Natural killer cell (primary cell): ENCODE data around the gene FAAP24. TPM values are rescaled to one million over a fixed set of nuclear protein-coding genes. Genes with fewer than 3 reads are reported as not detected.
"Not testable (repeated sequence)": the region's sequence is repeated elsewhere in the genome, so short reads cannot be mapped to it uniquely, and the experiment has no call there.

Source experiments
- ATAC-seq, 3 donors: fragments of 150-1000 bp in 2 of 3; fragments of 200-7000 bp in 1 of 3; cut with Tn5 transposase; 1 replicate in 1 of 3; 2 replicates in 2 of 3; pipeline ENCODE4 v1.10.0; 2021; ENCODE audit warnings: mild to moderate bottlenecking in 2 of 3, moderate library complexity in 2 of 3
- DNase-seq, 2 donors: peaks; one replicate each; pipeline versions ENCODE4 v3.0.0 to v3.0.0-alpha.2; 2013 to 2021; ENCODE audit warnings: mixed read lengths in 1 of 2
- H3K27ac ChIP-seq: one replicate; pipeline ENCODE4 v1.5.1; 2013; ENCODE audit warnings: mild to moderate bottlenecking, low read length
- H3K27me3 ChIP-seq: one replicate; pipeline ENCODE4 v1.6.1; 2013; ENCODE audit warnings: low read length; ENCODE audit not compliant: control insufficient read depth, insufficient read depth
- H3K36me3 ChIP-seq: one replicate; pipeline ENCODE4 v1.6.1; 2013; ENCODE audit warnings: low read length; ENCODE audit not compliant: control insufficient read depth, insufficient read depth
- H3K4me1 ChIP-seq: one replicate; pipeline ENCODE4 v1.6.1; 2013; ENCODE audit warnings: low read length; ENCODE audit not compliant: control insufficient read depth, insufficient read depth
- H3K4me3 ChIP-seq: one replicate; pipeline ENCODE4 v1.5.1; 2013; ENCODE audit warnings: low read length
- H3K9me3 ChIP-seq: one replicate; pipeline ENCODE4 v1.6.1; 2013; ENCODE audit warnings: low read length; ENCODE audit not compliant: control insufficient read depth, insufficient read depth
- H3K27ac Mint-ChIP-seq, 2 donors: one replicate each; pipeline ENCODE4 v1.8.0; 2022; ENCODE audit warnings: mild to moderate bottlenecking in 2 of 2, mixed read lengths in 2 of 2, moderate library complexity in 1 of 2
- H3K27me3 Mint-ChIP-seq, 2 donors: one replicate each; pipeline ENCODE4 v1.8.0; 2022; ENCODE audit warnings: low read depth in 2 of 2, mixed read lengths in 2 of 2
- H3K36me3 Mint-ChIP-seq: one replicate; pipeline ENCODE4 v1.8.0; 2022; ENCODE audit warnings: mixed read lengths
- H3K4me1 Mint-ChIP-seq, 2 donors: one replicate each; pipeline ENCODE4 v1.8.0; 2022; ENCODE audit warnings: mixed read lengths in 2 of 2
- H3K4me3 Mint-ChIP-seq: one replicate; pipeline ENCODE4 v1.8.0; 2022; ENCODE audit warnings: mild to moderate bottlenecking, moderate library complexity, mixed read lengths
- H3K9me3 Mint-ChIP-seq, 2 donors: one replicate each; pipeline ENCODE4 v1.8.0; 2022; ENCODE audit warnings: mixed read lengths in 2 of 2
- CTCF ChIP-seq: fragments of 200-600 bp; IDR thresholded peaks from one replicate; pipeline ENCODE4 v1.8.0; 2022; ENCODE audit warnings: antibody characterized with exemption
- WGBS: methylation state at CpG from one replicate; pipeline ENCODE4 v1.1.7; 2013; ENCODE audit warnings: missing lambda C conversion rate; ENCODE audit not compliant: insufficient coverage; 5-methylcytosine and 5-hydroxymethylcytosine counted together
- intact Hi-C: fragments of 100-400 bp; cut with micrococcal nuclease; formaldehyde crosslinking; loops from one replicate; pipeline ENCODE4 v1.14.2; 2022
- total RNA-seq, 4 donors: library from RNA; stranded (reverse); fragments of 120-200 nt in 1 of 4; gene quantifications; one replicate each; pipeline versions ENCODE4 v1.2.3 to v1.2.4, GENCODE V29; 2013 to 2022

Gene FAAP24
- total RNA-seq, 3 donors from 2014 or later (not counting 1 experiment from before 2014, with no cell fraction given): 1.8 to 4.1 (median 2.3) TPM

DNA sequence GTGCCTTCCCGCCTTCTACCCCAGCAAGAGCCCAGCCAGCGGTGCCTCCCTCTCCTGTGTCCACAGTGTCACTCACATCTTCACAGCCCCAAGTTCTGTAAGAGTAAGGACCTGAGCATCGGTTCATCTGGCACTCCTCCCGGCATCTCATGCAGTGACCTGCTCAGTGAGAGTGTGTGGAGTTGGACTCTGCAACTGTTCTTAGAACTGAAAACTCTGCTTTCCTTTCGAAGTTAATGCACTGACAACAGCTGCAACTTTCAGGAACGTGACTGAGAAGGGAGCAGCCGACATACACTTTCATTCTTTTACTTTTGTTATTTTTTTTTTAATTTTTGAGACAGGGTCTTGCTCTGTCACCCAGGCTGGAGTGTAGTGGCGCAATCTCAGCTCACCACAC lies 41.5 kb upstream of the FAAP24 start:
- DNase-seq (no peak), ATAC-seq (no peak)
- intact Hi-C loops: no loop called here
- H3K36me3 ChIP-seq: peaks cover 17% of the 10 kb centered on the region
- peaks cover 0 to 8% of the 10 kb centered on the region in 2 donors for H3K4me1 Mint-ChIP-seq
- H3K9me3 ChIP-seq: peaks cover 3% of the 10 kb centered on the region
- TF ChIP-seq CTCF: no peak
- H3K27me3 Mint-ChIP-seq: no peaks in the 10 kb centered on the region
- no peak overlapping the region for H3K4me3 Mint-ChIP-seq
- H3K9me3 Mint-ChIP-seq: peaks cover 2 to 4% of the 10 kb centered on the region in 2 donors
- no peak overlapping the region for H3K4me3 ChIP-seq
- peaks cover 13% of the 10 kb centered on the region for H3K36me3 Mint-ChIP-seq
- H3K27ac Mint-ChIP-seq: no peak overlapping the region
- no peak overlapping the region for H3K27ac ChIP-seq
- no peaks in the 10 kb centered on the region for H3K4me1 ChIP-seq
- H3K27me3 ChIP-seq: no peaks in the 10 kb centered on the region
- WGBS: 97% methylated on average over 6 of the region's 8 CpGs

DNA sequence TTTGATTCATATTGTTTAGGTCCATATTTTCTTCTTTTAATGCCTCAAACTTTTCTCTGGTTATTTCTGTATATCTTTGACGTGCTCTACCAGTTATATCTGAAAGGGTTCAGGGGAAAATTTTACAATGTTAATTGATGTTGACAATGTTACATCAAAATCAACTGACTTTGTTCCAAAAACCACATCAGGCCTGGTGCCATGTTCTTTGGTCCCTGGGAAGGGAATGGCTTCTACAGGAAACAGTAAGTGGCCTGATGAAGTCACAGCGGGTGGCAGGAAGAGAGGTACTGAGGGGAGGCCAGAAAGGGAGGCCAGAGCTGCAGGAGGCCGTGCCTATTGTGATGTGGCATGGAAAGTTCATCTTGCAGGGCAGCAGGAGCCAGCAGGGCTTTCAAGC lies 38.5 kb upstream of the FAAP24 start:
- H3K27ac ChIP-seq: no peak overlapping the region
- no peaks in the 10 kb centered on the region for H3K27me3 ChIP-seq
- H3K9me3 ChIP-seq: no peaks in the 10 kb centered on the region
- H3K27ac Mint-ChIP-seq: peak overlapping the region in 1 of 2 donors; percentile 15
- no peaks in the 10 kb centered on the region for H3K27me3 Mint-ChIP-seq
- TF ChIP-seq CTCF: no peak
- ATAC-seq: no peak
- 95% methylated on average over 2 of the region's 3 CpGs for WGBS
- H3K36me3 Mint-ChIP-seq: peaks cover 6% of the 10 kb centered on the region
- intact Hi-C loops: no loop called here
- H3K4me3 ChIP-seq: no peak overlapping the region
- no peaks in the 10 kb centered on the region for H3K9me3 Mint-ChIP-seq
- H3K4me1 Mint-ChIP-seq: peaks cover 0 to 8% of the 10 kb centered on the region in 2 donors
- DNase-seq: no peak
- no peak overlapping the region for H3K4me3 Mint-ChIP-seq
- H3K36me3 ChIP-seq: peaks cover 16% of the 10 kb centered on the region
- no peaks in the 10 kb centered on the region for H3K4me1 ChIP-seq

DNA sequence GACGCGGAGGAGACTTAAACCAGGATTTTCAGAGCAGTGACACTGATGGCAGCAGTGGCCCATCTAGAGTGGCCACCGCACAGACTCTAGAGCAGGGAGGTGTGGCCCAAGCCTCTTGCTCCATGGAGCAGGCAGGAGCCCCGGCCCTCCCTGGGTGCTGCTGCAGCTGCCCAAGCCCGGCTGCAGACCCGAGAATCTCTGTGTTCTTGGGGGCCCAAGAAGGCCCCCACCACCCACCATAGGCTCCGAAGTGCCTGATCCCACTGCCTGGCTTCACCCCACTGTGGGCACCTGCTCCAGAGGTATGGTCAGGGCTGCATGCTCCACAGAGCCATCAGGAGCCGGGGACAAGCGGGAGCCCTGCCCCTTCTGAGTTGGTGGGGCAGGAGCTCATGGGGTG lies 36.4 kb upstream of the FAAP24 start:
- H3K36me3 ChIP-seq: peaks cover 12% of the 10 kb centered on the region
- H3K4me3 ChIP-seq: no peak overlapping the region
- TF ChIP-seq CTCF: no peak
- Mint-ChIP-seq H3K9me3 (no peaks in the 10 kb centered on the region), H3K27me3 (no peaks in the 10 kb centered on the region), H3K4me1 (peaks cover 0 to 8% of the 10 kb centered on the region in 2 donors), H3K36me3 (no peaks in the 10 kb centered on the region), H3K4me3 (no peak overlapping the region), H3K27ac (no peak overlapping the region)
- no peaks in the 10 kb centered on the region for H3K27me3 ChIP-seq
- no peak overlapping the region for H3K27ac ChIP-seq
- 96% methylated on average over 9 of the region's 9 CpGs for WGBS
- no peaks in the 10 kb centered on the region for H3K9me3 ChIP-seq
- intact Hi-C loops: no loop called here
- no peaks in the 10 kb centered on the region for H3K4me1 ChIP-seq
- no peak for ATAC-seq
- no peak for DNase-seq

- H3K27me3 ChIP-seq: no peaks in the 10 kb centered on the region
- H3K9me3 ChIP-seq: no peaks in the 10 kb centered on the region
- H3K4me3 ChIP-seq: no peak overlapping the region
- Mint-ChIP-seq H3K9me3 (no peaks in the 10 kb centered on the region), H3K4me1 (peaks cover 0 to 8% of the 10 kb centered on the region in 2 donors), H3K4me3 (no peak overlapping the region), H3K27me3 (no peaks in the 10 kb centered on the region), H3K36me3 (no peaks in the 10 kb centered on the region), H3K27ac (no peak overlapping the region)
- 96% methylated on average over 8 of the region's 8 CpGs for WGBS
- H3K27ac ChIP-seq: no peak overlapping the region
- peaks cover 9% of the 10 kb centered on the region for H3K36me3 ChIP-seq
- ATAC-seq (no peak), DNase-seq (no peak)
- no peak for TF ChIP-seq CTCF
- intact Hi-C loops: no loop called here
- no peaks in the 10 kb centered on the region for H3K4me1 ChIP-seq
Observed at GRCh38 chr19:32936065-32936464, 36.0 kb upstream of the FAAP24 start.

DNA sequence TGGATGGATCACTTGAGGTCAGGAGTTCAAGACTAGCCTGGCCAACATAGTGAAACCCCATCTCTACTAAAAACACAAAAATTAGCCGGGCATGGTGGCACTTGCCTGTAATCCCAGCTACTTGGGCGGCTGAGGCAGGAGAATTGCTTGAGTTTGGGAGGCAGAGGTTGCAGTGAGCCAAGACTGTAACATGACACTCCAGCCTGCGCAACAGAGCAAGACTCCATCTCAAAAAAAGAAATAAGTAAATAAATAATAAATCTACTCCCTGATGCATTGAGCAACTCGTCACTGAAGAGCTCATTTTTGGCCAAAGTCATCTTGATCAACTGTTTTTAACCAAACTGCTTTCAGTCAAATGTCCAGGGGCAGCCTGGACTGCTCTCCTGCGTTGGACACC lies 30.8 kb upstream of the FAAP24 start:
- H3K36me3 ChIP-seq, H3K27me3 Mint-ChIP-seq, intact Hi-C loops, H3K36me3 Mint-ChIP-seq, H3K9me3 Mint-ChIP-seq, H3K9me3 ChIP-seq, H3K4me1 ChIP-seq, H3K27ac Mint-ChIP-seq, ATAC-seq, H3K27ac ChIP-seq, H3K4me3 Mint-ChIP-seq, H3K4me1 Mint-ChIP-seq, H3K4me3 ChIP-seq, DNase-seq, H3K27me3 ChIP-seq: not testable (repeated sequence)
- 95% methylated on average over 4 of the region's 5 CpGs for WGBS
